ENCODE results near the gene HTRA1.

The HTRA1 gene

GRCh38 chr10:122464586-122464985, 3.2 kb downstream of the HTRA1 start:
- Histone ChIP-seq H3K9me3 (ENCODE audit: severe bottlenecking) (no peaks in the 10 kb centered on the region), H3K36me3 (no peaks in the 10 kb centered on the region), H3K27me3 (ENCODE audit: insufficient read depth, low read depth, severe bottlenecking) (no peaks in the 10 kb centered on the region), H3K4me3 (ENCODE audit: low read depth, low read length) (no peak overlapping the region), H3K27ac (no peak overlapping the region; the same call in 1 of the 2 replicates)
- no peak for TF ChIP-seq CTCF (IDR thresholded peaks at IDR 0.05; ENCODE audit: low read depth, low read length)
- no peak for DNase-seq

- H3K27ac ChIP-seq = peak overlapping the region; percentile 64
- H3K4me3 ChIP-seq (ENCODE audit: low read depth, low read length) = peak overlapping the region; percentile 30
- peak; percentile 76 for DNase-seq
- H3K9me3 ChIP-seq (ENCODE audit: severe bottlenecking) = no peaks in the 10 kb centered on the region
- no peaks in the 10 kb centered on the region for H3K27me3 ChIP-seq (ENCODE audit: insufficient read depth, low read depth, severe bottlenecking)
- no peak for TF ChIP-seq CTCF (IDR thresholded peaks at IDR 0.05; ENCODE audit: low read depth, low read length)
- H3K36me3 ChIP-seq = no peaks in the 10 kb centered on the region
These were observed 4.2 kb downstream of the HTRA1 start for GRCh38 chr10:122465401-122466040.

GRCh38 chr10:122466951-122467381, 5.6 kb downstream of the HTRA1 start:
- Histone ChIP-seq H3K4me3 (ENCODE audit: low read depth, low read length) (no peak overlapping the region), H3K9me3 (ENCODE audit: severe bottlenecking) (no peaks in the 10 kb centered on the region), H3K27ac (no peak overlapping the region), H3K36me3 (no peaks in the 10 kb centered on the region), H3K27me3 (ENCODE audit: insufficient read depth, low read depth, severe bottlenecking) (no peaks in the 10 kb centered on the region)
- no peak for DNase-seq
- no peak for TF ChIP-seq CTCF (IDR thresholded peaks at IDR 0.05; ENCODE audit: low read depth, low read length)

- no peak overlapping the region for H3K4me3 ChIP-seq (ENCODE audit: low read depth, low read length)
- TF ChIP-seq CTCF (IDR thresholded peaks at IDR 0.05; ENCODE audit: low read depth, low read length) = no peak
- H3K9me3 ChIP-seq (ENCODE audit: severe bottlenecking) = no peaks in the 10 kb centered on the region
- H3K27ac ChIP-seq = no peak overlapping the region
- DNase-seq = no peak
- no peaks in the 10 kb centered on the region for H3K27me3 ChIP-seq (ENCODE audit: insufficient read depth, low read depth, severe bottlenecking)
- no peaks in the 10 kb centered on the region for H3K36me3 ChIP-seq
These were observed 6.3 kb downstream of the HTRA1 start for GRCh38 chr10:122467701-122468100.

- H3K36me3 ChIP-seq = no peaks in the 10 kb centered on the region
- no peak for DNase-seq
- no peak overlapping the region for H3K4me3 ChIP-seq (ENCODE audit: low read depth, low read length)
- no peak overlapping the region for H3K27ac ChIP-seq
- no peaks in the 10 kb centered on the region for H3K9me3 ChIP-seq (ENCODE audit: severe bottlenecking)
- no peak for TF ChIP-seq CTCF (IDR thresholded peaks at IDR 0.05; ENCODE audit: low read depth, low read length)
- no peaks in the 10 kb centered on the region for H3K27me3 ChIP-seq (ENCODE audit: insufficient read depth, low read depth, severe bottlenecking)
These were observed 7.1 kb downstream of the HTRA1 start for GRCh38 chr10:122468307-122468925.

Measured in WERI-Rb-1 (cell line).